Measurements from ENCODE around the gene BDKRB2.

GRCh38 chr14:96221841-96222240, 17.2 kb downstream of the BDKRB2 start:
- no peak for TF ChIP-seq GABPA (IDR thresholded peaks at IDR 0.05; ENCODE audit: low read depth)
- TF ChIP-seq POLR2AphosphoS5 (IDR thresholded peaks at IDR 0.05; ENCODE audit: low read depth) = no peak
- TF ChIP-seq REST (IDR thresholded peaks at IDR 0.05; ENCODE audit: insufficient replicate concordance, low read depth) = no peak
